H1 (cell line): Measurements from ENCODE around the gene LRRC8D.

Experiments
- BCL11A ChIP-seq, 2 experiments: IDR thresholded peaks; one replicate each; pipeline ENCODE4 v1.6.1; 2011; ENCODE audit warnings: low read depth in 2 of 2, low read length in 2 of 2, mild to moderate bottlenecking in 2 of 2
- CBX8 ChIP-seq: fragments of 300-800, 300-1000 bp; sonication (generic); IDR thresholded peaks from 2 replicates; pipeline ENCODE4 v1.7.1; 2016; ENCODE audit warnings: low read depth, low read length, borderline replicate concordance
- CREB1 ChIP-seq: IDR thresholded peaks from 2 replicates; pipeline ENCODE4 v1.6.1; 2012; ENCODE audit warnings: inconsistent platforms
- EZH2 ChIP-seq: fragments of 200-600 bp; sonication (generic); IDR thresholded peaks from 2 replicates; pipeline ENCODE4 v1.7.1; 2012; ENCODE audit warnings: low read depth, mild to moderate bottlenecking, moderate library complexity, low read length, inconsistent platforms; ENCODE audit not compliant: severe bottlenecking
- MAX ChIP-seq: IDR thresholded peaks from 2 replicates; pipeline ENCODE4 v1.6.1; 2012; ENCODE audit warnings: inconsistent platforms
- PHF8 ChIP-seq: fragments of 200-600 bp; sonication (generic); conservative IDR thresholded peaks from 2 replicates; pipeline ENCODE4 v1.7.1; 2012; ENCODE audit warnings: low read depth, mild to moderate bottlenecking, inconsistent platforms, low read length, moderate library complexity
- SP2 ChIP-seq: IDR thresholded peaks from 2 replicates; pipeline ENCODE4 v1.6.1; 2012; ENCODE audit warnings: mild to moderate bottlenecking, low read length, inconsistent platforms
- SUZ12 ChIP-seq: fragments of 200-600 bp; sonication (generic); IDR thresholded peaks from 2 replicates; pipeline ENCODE4 v1.6.1; 2012; ENCODE audit warnings: mild to moderate bottlenecking, inconsistent platforms, low read length, moderate library complexity, mixed read lengths
- ZNF274 ChIP-seq: IDR thresholded peaks from 2 replicates; pipeline ENCODE4 v1.7.0; 2012; ENCODE audit warnings: low read length, borderline replicate concordance; ENCODE audit errors: extremely low read depth
- TF ChIP-seq, protein P1 (sequence below), 3 experiments: IDR thresholded peaks; 1 replicate in 2 of 3; 2 replicates in 1 of 3; pipeline versions ENCODE4 v1.5.1 to v1.6.1; 2011; ENCODE audit warnings: low read length in 3 of 3, mild to moderate bottlenecking in 3 of 3, inconsistent platforms in 2 of 3, low read depth in 1 of 3, moderate library complexity in 1 of 3; ENCODE audit not compliant: insufficient read depth in 1 of 3; ENCODE audit errors: control extremely low read depth in 1 of 3

- no peak for TF ChIP-seq ZNF274
- TF ChIP-seq, protein P1, sequence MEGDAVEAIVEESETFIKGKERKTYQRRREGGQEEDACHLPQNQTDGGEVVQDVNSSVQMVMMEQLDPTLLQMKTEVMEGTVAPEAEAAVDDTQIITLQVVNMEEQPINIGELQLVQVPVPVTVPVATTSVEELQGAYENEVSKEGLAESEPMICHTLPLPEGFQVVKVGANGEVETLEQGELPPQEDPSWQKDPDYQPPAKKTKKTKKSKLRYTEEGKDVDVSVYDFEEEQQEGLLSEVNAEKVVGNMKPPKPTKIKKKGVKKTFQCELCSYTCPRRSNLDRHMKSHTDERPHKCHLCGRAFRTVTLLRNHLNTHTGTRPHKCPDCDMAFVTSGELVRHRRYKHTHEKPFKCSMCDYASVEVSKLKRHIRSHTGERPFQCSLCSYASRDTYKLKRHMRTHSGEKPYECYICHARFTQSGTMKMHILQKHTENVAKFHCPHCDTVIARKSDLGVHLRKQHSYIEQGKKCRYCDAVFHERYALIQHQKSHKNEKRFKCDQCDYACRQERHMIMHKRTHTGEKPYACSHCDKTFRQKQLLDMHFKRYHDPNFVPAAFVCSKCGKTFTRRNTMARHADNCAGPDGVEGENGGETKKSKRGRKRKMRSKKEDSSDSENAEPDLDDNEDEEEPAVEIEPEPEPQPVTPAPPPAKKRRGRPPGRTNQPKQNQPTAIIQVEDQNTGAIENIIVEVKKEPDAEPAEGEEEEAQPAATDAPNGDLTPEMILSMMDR (IDR thresholded peaks at IDR 0.05; ENCODE audit: control extremely low read depth in 1 of 3, insufficient read depth in 1 of 3, low read depth in 1 of 3, low read length in 3 of 3), result no peak
- no peak for TF ChIP-seq BCL11A (IDR thresholded peaks at IDR 0.05; ENCODE audit: low read depth in 2 of 2, low read length in 2 of 2)
- no peak for TF ChIP-seq EZH2
- no peak for TF ChIP-seq PHF8
- no peak for TF ChIP-seq CREB1
- TF ChIP-seq SUZ12, result no peak
- TF ChIP-seq CBX8, result no peak
- TF ChIP-seq MAX, result no peak
- TF ChIP-seq SP2, result no peak
Measured at GRCh38 chr1:89850844-89851415, 30.1 kb downstream of the LRRC8D start.
